ENCODE data around the gene C1RL.
"Not testable (repeated sequence)": the region's sequence is repeated elsewhere in the genome, so short reads cannot be mapped to it uniquely, and the experiment has no call there.

- TF ChIP-seq, protein P1, sequence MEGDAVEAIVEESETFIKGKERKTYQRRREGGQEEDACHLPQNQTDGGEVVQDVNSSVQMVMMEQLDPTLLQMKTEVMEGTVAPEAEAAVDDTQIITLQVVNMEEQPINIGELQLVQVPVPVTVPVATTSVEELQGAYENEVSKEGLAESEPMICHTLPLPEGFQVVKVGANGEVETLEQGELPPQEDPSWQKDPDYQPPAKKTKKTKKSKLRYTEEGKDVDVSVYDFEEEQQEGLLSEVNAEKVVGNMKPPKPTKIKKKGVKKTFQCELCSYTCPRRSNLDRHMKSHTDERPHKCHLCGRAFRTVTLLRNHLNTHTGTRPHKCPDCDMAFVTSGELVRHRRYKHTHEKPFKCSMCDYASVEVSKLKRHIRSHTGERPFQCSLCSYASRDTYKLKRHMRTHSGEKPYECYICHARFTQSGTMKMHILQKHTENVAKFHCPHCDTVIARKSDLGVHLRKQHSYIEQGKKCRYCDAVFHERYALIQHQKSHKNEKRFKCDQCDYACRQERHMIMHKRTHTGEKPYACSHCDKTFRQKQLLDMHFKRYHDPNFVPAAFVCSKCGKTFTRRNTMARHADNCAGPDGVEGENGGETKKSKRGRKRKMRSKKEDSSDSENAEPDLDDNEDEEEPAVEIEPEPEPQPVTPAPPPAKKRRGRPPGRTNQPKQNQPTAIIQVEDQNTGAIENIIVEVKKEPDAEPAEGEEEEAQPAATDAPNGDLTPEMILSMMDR (IDR thresholded peaks at IDR 0.05), result not testable (repeated sequence)
- not testable (repeated sequence) for TF ChIP-seq POLR2A (IDR thresholded peaks at IDR 0.05)
Measured at GRCh38 chr12:7107181-7107580, 1.8 kb downstream of the C1RL start.

Measured in uterus (tissue), 2 donors.